GM06990 (cell line): ENCODE data around the gene TENM3.

Source experiments
- DNase-seq: peaks from one replicate; pipeline ENCODE4 v3.0.0-alpha.2; 2011; ENCODE audit not compliant: insufficient read length; ENCODE audit errors: extremely low read depth
- H3K27me3 ChIP-seq: replicated peaks from 2 replicates; pipeline ENCODE4 v1.6.0; 2011; ENCODE audit warnings: low read length; ENCODE audit not compliant: control insufficient read depth, insufficient read depth
- H3K36me3 ChIP-seq: 2 replicates; pipeline ENCODE4 v1.5.1; 2011; ENCODE audit warnings: low read length; ENCODE audit not compliant: control insufficient read depth, insufficient read depth
- H3K4me3 ChIP-seq: replicated peaks from 2 replicates; pipeline ENCODE4 v1.5.1; 2011; ENCODE audit warnings: low read depth, mild to moderate bottlenecking, control low read depth, low read length
- CTCF ChIP-seq: IDR thresholded peaks from 2 replicates; pipeline ENCODE4 v1.5.1; 2011; ENCODE audit warnings: low read length, control low read depth, mild to moderate bottlenecking, inconsistent platforms; ENCODE audit not compliant: insufficient read depth, poor library complexity, severe bottlenecking

The TENM3 gene

GRCh38 chr4:182736207-182736606 is 493.0 kb downstream of the TENM3 start:
- Histone ChIP-seq H3K4me3 (no peak overlapping the region), H3K36me3 (no peaks in the 10 kb centered on the region), H3K27me3 (no peaks in the 10 kb centered on the region)
- TF ChIP-seq CTCF, result no peak
- DNase-seq, result no peak

DNA sequence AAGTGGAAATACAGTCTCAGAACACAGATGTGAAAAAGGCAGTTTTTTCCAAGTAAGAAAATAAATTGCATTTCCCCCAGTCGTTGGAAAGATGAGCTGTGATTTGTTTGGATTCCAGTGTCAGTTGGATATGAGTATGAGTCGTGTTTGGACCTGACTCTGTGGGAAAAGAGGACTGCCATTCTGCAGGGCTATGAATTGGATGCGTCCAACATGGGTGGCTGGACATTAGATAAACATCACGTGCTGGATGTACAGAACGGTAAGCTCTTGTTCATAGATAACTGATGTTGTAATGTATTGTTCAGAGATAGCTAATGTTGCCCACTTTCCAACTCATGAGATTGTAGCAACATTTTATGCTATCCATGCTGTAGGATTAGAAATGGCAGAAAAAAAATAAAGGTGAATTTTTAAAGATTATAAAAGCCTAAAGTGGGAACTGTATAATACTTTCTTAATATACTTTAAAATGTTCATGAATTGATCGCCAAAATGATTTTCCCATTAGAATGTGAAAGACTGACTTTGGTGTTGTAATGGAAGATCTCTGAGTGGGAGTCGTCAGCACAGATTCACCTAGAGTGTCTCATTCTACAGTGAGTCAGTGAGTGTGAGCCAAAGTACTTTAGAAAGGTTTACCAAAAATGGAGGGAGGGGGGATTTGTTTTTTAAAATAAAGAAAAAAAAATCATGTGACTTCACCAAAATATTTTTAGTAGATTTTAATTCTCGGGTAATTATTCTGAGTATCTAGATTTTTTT is 495.3 kb downstream of the TENM3 start:
- no peak for DNase-seq
- Histone ChIP-seq H3K36me3 (no peaks in the 10 kb centered on the region), H3K27me3 (no peaks in the 10 kb centered on the region), H3K4me3 (no peak overlapping the region)
- no peak for TF ChIP-seq CTCF

DNA sequence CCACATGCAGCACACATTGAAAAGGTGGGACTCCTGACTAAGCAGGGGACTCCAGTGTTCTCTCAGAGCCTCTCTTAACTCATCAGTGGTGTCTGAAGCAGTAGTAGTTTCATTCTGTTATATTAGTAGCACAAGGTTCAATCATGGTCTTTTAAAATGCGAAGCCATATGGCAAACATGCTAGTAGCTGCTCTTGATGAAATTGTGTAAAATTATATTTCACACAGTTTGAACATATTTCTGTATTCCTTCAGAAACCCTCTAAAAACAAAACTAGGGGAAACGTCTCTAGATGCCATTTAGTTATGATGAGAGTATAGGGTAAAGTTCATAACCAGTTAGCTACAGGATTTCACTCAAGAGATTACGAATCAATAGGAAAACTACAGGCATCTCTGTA is 497.1 kb downstream of the TENM3 start:
- Histone ChIP-seq H3K27me3 (no peaks in the 10 kb centered on the region), H3K4me3 (no peak overlapping the region), H3K36me3 (no peaks in the 10 kb centered on the region)
- no peak for TF ChIP-seq CTCF
- DNase-seq, result no peak

GRCh38 chr4:182741054-182741453 is 497.9 kb downstream of the TENM3 start:
- no peak for TF ChIP-seq CTCF
- no peaks in the 10 kb centered on the region for H3K36me3 ChIP-seq

GRCh38 chr4:182741914-182742313 is 498.7 kb downstream of the TENM3 start:
- Histone ChIP-seq H3K27me3 (no peaks in the 10 kb centered on the region), H3K4me3 (no peak overlapping the region), H3K36me3 (no peaks in the 10 kb centered on the region)
- no peak for DNase-seq
- no peak for TF ChIP-seq CTCF

More at GRCh38 chr4:182741054-182741453, 497.9 kb downstream of the TENM3 start:
- Histone ChIP-seq H3K4me3 (no peak overlapping the region), H3K27me3 (no peaks in the 10 kb centered on the region)
- no peak for DNase-seq

GRCh38 chr4:182743815-182744214 is 500.6 kb downstream of the TENM3 start:
- TF ChIP-seq CTCF, result no peak
- H3K4me3 ChIP-seq, result no peak overlapping the region
- DNase-seq, result no peak
- H3K27me3 ChIP-seq, result no peaks in the 10 kb centered on the region
- H3K36me3 ChIP-seq, result no peaks in the 10 kb centered on the region
